HUES64 (cell line): ENCODE results near the gene PLXNC1.

ENCODE experiments used
- H3K27ac ChIP-seq: 2 replicates; pipeline ENCODE4 v1.7.0; 2013; ENCODE audit warnings: low read depth, low read length, inconsistent platforms
- H3K27me3 ChIP-seq: 2 replicates; pipeline ENCODE4 v1.6.1; 2013; ENCODE audit warnings: mild to moderate bottlenecking, low read length; ENCODE audit not compliant: insufficient read depth
- H3K36me3 ChIP-seq: 2 replicates; pipeline ENCODE4 v1.6.1; 2013; ENCODE audit warnings: mild to moderate bottlenecking, low read length; ENCODE audit not compliant: insufficient read depth
- H3K4me1 ChIP-seq: 2 replicates; pipeline ENCODE4 v1.6.1; 2013; ENCODE audit warnings: mild to moderate bottlenecking, low read length, moderate library complexity; ENCODE audit not compliant: insufficient read depth
- H3K4me3 ChIP-seq: 2 replicates; pipeline ENCODE4 v1.5.1; 2013; ENCODE audit warnings: mild to moderate bottlenecking, low read length, moderate library complexity
- H3K9ac ChIP-seq: 2 replicates; pipeline ENCODE4 v1.6.1; 2013; ENCODE audit warnings: mild to moderate bottlenecking, low read depth, low read length
- H3K9me3 ChIP-seq: 2 replicates; pipeline ENCODE4 v1.6.1; 2013; ENCODE audit warnings: low read depth, low read length; ENCODE audit not compliant: insufficient read depth
- WGBS: fragments of 150-250, 120-280 bp; methylation state at CpG from one replicate; pipeline ENCODE4 v1.1.7; 2013; ENCODE audit warnings: missing lambda C conversion rate; 5-methylcytosine and 5-hydroxymethylcytosine counted together

The PLXNC1 gene

GRCh38 chr12:94207849-94208621, 59.7 kb downstream of the PLXNC1 start:
- Histone ChIP-seq H3K9me3 (no peaks in the 10 kb centered on the region), H3K9ac (no peak overlapping the region), H3K4me1 (peaks cover 11% of the 10 kb centered on the region), H3K27me3 (no peaks in the 10 kb centered on the region), H3K27ac (no peak overlapping the region), H3K4me3 (no peak overlapping the region), H3K36me3 (no peaks in the 10 kb centered on the region)
- 95% methylated on average over 13 of the region's 14 CpGs for WGBS

- Histone ChIP-seq H3K36me3 (no peaks in the 10 kb centered on the region), H3K4me1 (peaks cover 11% of the 10 kb centered on the region), H3K27ac (no peak overlapping the region), H3K9ac (no peak overlapping the region), H3K9me3 (no peaks in the 10 kb centered on the region), H3K4me3 (no peak overlapping the region), H3K27me3 (no peaks in the 10 kb centered on the region)
- 91% methylated on average over 4 of the region's 4 CpGs for WGBS
Measured at GRCh38 chr12:94208622-94208966, 60.2 kb downstream of the PLXNC1 start.

- no peak overlapping the region for H3K27ac ChIP-seq
- WGBS: 88% methylated on average over 8 of the region's 8 CpGs
- H3K27me3 ChIP-seq: no peaks in the 10 kb centered on the region
- no peaks in the 10 kb centered on the region for H3K36me3 ChIP-seq
- H3K9ac ChIP-seq: no peak overlapping the region
- peaks cover 7% of the 10 kb centered on the region for H3K4me1 ChIP-seq
- no peak overlapping the region for H3K4me3 ChIP-seq
- H3K9me3 ChIP-seq: no peaks in the 10 kb centered on the region
Measured at GRCh38 chr12:94209240-94209639, 60.9 kb downstream of the PLXNC1 start.

GRCh38 chr12:94211021-94211420, 62.6 kb downstream of the PLXNC1 start:
- no peaks in the 10 kb centered on the region for H3K27me3 ChIP-seq
- H3K4me3 ChIP-seq: no peak overlapping the region
- H3K4me1 ChIP-seq: no peaks in the 10 kb centered on the region
- H3K9ac ChIP-seq: no peak overlapping the region
- H3K9me3 ChIP-seq: no peaks in the 10 kb centered on the region
- 76% methylated on average over 5 of the region's 5 CpGs for WGBS
- no peaks in the 10 kb centered on the region for H3K36me3 ChIP-seq
- H3K27ac ChIP-seq: no peak overlapping the region

- H3K36me3 ChIP-seq: no peaks in the 10 kb centered on the region
- no peak overlapping the region for H3K9ac ChIP-seq
- H3K27me3 ChIP-seq: no peaks in the 10 kb centered on the region
- 97% methylated on average over 3 of the region's 3 CpGs for WGBS
- H3K4me3 ChIP-seq: no peak overlapping the region
- no peak overlapping the region for H3K27ac ChIP-seq
- H3K4me1 ChIP-seq: no peaks in the 10 kb centered on the region
- no peaks in the 10 kb centered on the region for H3K9me3 ChIP-seq
Measured at GRCh38 chr12:94218233-94218632, 69.9 kb downstream of the PLXNC1 start.

DNA sequence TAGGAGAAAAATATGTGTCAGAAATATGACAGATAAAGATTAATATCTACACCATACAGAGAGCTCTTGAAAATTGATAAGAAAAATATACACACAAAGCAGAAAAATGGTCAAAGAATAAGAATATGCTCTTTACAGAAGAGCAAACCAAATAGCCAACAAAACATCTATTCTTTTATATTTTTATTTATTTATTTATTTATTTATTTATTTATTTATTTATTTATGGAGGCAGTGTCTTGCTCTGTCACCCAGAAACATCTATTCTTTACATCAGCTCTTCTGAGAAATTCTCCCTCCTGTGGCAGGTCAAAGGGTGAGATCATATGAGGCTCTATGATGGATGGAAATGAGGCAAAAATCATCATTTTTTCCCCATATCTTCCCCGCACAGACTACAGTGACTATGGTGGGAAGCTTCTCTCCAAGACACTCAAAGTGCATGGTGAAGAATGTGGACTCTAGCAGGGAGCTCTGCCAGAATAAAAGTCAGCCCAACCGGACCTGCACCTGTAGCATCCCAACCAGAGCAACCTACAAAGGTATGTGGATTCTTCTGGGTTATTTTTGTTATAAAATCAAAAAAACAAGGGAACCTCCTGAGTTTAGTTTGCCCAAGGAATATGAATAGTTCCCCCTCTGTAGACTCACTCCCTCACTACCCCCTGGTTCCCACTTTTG, 71.4 kb downstream of the PLXNC1 start:
- Histone ChIP-seq H3K4me1 (no peaks in the 10 kb centered on the region), H3K9me3 (no peaks in the 10 kb centered on the region), H3K27me3 (no peaks in the 10 kb centered on the region), H3K27ac (no peak overlapping the region), H3K9ac (no peak overlapping the region), H3K4me3 (no peak overlapping the region), H3K36me3 (no peaks in the 10 kb centered on the region)
- WGBS: 90% methylated on average over 2 of the region's 2 CpGs

DNA sequence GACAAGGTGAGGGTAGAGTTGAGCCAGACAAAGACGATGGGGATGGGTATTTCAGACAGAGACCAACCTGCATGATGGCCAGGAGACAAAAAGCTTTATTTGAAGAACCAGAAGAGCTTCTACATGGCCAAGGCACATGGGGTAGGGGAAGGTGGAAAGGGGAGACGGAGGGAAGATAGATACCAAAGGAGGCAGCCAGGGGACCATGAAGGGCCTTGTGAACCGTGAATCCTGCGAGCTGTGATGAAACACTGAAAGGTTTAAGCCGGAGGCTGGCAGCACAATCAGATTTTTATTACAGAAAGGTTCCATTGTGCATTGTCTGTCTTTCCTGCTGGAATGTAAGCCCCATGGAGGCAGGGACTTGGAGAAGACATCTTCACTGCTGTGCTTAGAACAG, 72.4 kb downstream of the PLXNC1 start:
- Histone ChIP-seq H3K9me3 (no peaks in the 10 kb centered on the region), H3K27ac (no peak overlapping the region), H3K4me1 (peaks cover 1% of the 10 kb centered on the region; the same call in 1 of the 2 replicates), H3K9ac (no peak overlapping the region), H3K4me3 (no peak overlapping the region), H3K27me3 (no peaks in the 10 kb centered on the region), H3K36me3 (no peaks in the 10 kb centered on the region)
- WGBS: 94% methylated on average over 4 of the region's 5 CpGs

- Histone ChIP-seq H3K36me3 (no peaks in the 10 kb centered on the region), H3K4me1 (peaks cover 4% of the 10 kb centered on the region; the same call in 1 of the 2 replicates), H3K27ac (no peak overlapping the region), H3K9ac (no peak overlapping the region), H3K9me3 (no peaks in the 10 kb centered on the region), H3K27me3 (no peaks in the 10 kb centered on the region), H3K4me3 (no peak overlapping the region)
- 88% methylated on average over 4 of the region's 4 CpGs for WGBS
Measured at GRCh38 chr12:94222351-94223084, 74.1 kb downstream of the PLXNC1 start.

DNA sequence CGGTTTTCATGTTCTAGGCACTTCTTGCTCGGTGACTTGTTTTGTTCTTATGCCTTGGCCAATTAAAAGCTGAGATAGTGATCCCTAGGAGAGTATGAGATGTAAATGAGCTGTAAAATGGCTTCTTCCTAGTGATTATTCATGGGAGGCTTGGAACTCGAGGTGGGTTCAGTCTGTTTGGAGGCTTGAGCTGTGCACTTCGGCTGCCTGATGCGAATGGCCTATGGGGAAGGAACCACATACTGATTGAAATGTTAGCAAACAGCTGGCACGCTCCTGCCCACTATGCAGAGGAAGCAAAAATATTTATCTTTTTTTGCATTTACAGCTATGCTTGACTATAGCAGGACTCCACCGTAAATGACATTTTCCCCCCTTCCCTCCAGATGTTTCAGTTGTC, 75.5 kb downstream of the PLXNC1 start:
- WGBS: 88% methylated on average over 7 of the region's 7 CpGs
- no peak overlapping the region for H3K9ac ChIP-seq
- no peaks in the 10 kb centered on the region for H3K27me3 ChIP-seq
- peaks cover 4% of the 10 kb centered on the region; the same call in 1 of the 2 replicates for H3K4me1 ChIP-seq
- no peaks in the 10 kb centered on the region for H3K9me3 ChIP-seq
- no peaks in the 10 kb centered on the region for H3K36me3 ChIP-seq
- no peak overlapping the region for H3K4me3 ChIP-seq
- no peak overlapping the region for H3K27ac ChIP-seq

DNA sequence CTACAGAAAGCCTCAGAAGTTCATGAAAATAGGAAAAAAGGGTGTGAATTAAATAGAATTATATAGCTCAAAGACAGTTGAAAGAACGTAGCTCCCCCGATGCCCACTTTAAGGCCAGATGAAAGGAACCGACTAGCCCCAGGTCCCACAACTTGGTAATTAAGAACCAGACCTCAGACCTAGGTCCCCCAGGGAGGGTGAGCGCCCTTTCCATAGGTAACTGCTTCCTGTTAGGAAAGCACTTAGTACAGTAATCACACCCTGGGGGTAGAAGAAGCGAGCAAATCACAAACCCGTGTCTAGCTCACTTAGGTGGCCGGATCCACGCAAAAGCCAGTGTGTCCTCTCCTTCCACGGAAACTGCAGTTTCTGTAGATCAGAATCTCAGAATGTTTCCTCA, 77.1 kb downstream of the PLXNC1 start:
- no peaks in the 10 kb centered on the region for H3K9me3 ChIP-seq
- no peak overlapping the region for H3K4me3 ChIP-seq
- H3K4me1 ChIP-seq: peaks cover 4% of the 10 kb centered on the region; the same call in 1 of the 2 replicates
- H3K27me3 ChIP-seq: no peaks in the 10 kb centered on the region
- WGBS: 95% methylated on average over 9 of the region's 9 CpGs
- no peak overlapping the region for H3K9ac ChIP-seq
- no peaks in the 10 kb centered on the region for H3K36me3 ChIP-seq
- H3K27ac ChIP-seq: no peak overlapping the region

- peaks cover 4% of the 10 kb centered on the region; the same call in 1 of the 2 replicates for H3K4me1 ChIP-seq
- H3K9me3 ChIP-seq: no peaks in the 10 kb centered on the region
- no peaks in the 10 kb centered on the region for H3K36me3 ChIP-seq
- no peak overlapping the region for H3K9ac ChIP-seq
- H3K4me3 ChIP-seq: no peak overlapping the region
- no peak overlapping the region for H3K27ac ChIP-seq
- WGBS: 86% methylated on average over 4 of the region's 5 CpGs
- H3K27me3 ChIP-seq: no peaks in the 10 kb centered on the region
Measured at GRCh38 chr12:94225947-94226630, 77.7 kb downstream of the PLXNC1 start.
